Tibial artery (tissue), 4 donors: Measurements from ENCODE around the gene LBX2.

Source experiments
- DNase-seq, 2 donors: peaks; one replicate each; pipeline ENCODE4 v3.0.0-alpha.2; 2019
- H3K27ac ChIP-seq, 2 donors: fragments of 200-600 bp; sonication (generic) in 1 of 2; 1 replicate in 1 of 2; 2 replicates in 1 of 2; pipeline ENCODE4 v1.5.1; 2018 to 2019; ENCODE audit warnings: mild to moderate bottlenecking in 1 of 2
- H3K27me3 ChIP-seq, 2 donors: fragments of 200-600 bp; sonication (generic) in 1 of 2; one replicate each; pipeline versions ENCODE4 v1.5.1 to v1.6.0; 2016 to 2019
- H3K36me3 ChIP-seq, 3 donors: fragments of 200-600 bp; sonication (generic) in 2 of 3; one replicate each; pipeline ENCODE4 v1.5.1; 2016 to 2019; ENCODE audit warnings: mild to moderate bottlenecking in 2 of 3
- H3K4me1 ChIP-seq, 4 donors: fragments of 200-600 bp; sonication (generic) in 2 of 4; 1 replicate in 3 of 4; 2 replicates in 1 of 4; pipeline ENCODE4 v1.5.1; 2016 to 2019
- H3K4me3 ChIP-seq, 2 donors: fragments of 200-600 bp; sonication (generic) in 1 of 2; 1 replicate in 1 of 2; 2 replicates in 1 of 2; pipeline ENCODE4 v1.5.1; 2018 to 2019; ENCODE audit warnings: mild to moderate bottlenecking in 2 of 2
- H3K9me3 ChIP-seq, 3 donors: fragments of 200-600 bp; sonication (generic) in 1 of 3; one replicate each; pipeline ENCODE4 v1.5.1; 2016 to 2019
- CTCF ChIP-seq, 2 experiments: fragments of 200-600 bp in 1 of 2; fragments of 450-650 bp in 1 of 2; IDR thresholded peaks; one replicate each; pipeline ENCODE4 v1.5.1; 2017 to 2019; ENCODE audit warnings: antibody characterized with exemption in 2 of 2, mild to moderate bottlenecking in 1 of 2, moderate library complexity in 1 of 2
- intact Hi-C: fragments of 100-400 bp; cut with DNase I; formaldehyde crosslinking; loops from one replicate; pipeline ENCODE4 v1.15.0; 2023; ENCODE audit warnings: low total_unique reads

Gene LBX2

GRCh38 chr2:74482801-74483674 lies 16.4 kb downstream of the LBX2 start, which contains the start of the genes CCDC142 and TTC31:
TSS of gene CCDC142 (minus strand) at chr2:74482998. CDS start at chr2:74482837, 161 bp downstream.
TSS of gene TTC31 (plus strand) at chr2:74483081. CDS start at chr2:74483096, 15 bp downstream.
- Histone ChIP-seq H3K27ac (peak within 1 kb of the TSS; percentile 83 to 95), H3K4me3 (peak within 1 kb of the TSS; percentile 84 to 86), H3K27me3 (no peaks in the 10 kb centered on the region), H3K4me1 (peaks cover 0 to 35% (median 26%) of the 10 kb centered on the region in 4 donors), H3K36me3 (peaks cover 17 to 50% (median 23%) of the 10 kb centered on the region in 3 donors), H3K9me3 (no peaks in the 10 kb centered on the region)
- peak; percentile 98 to 99 for DNase-seq
- TF ChIP-seq CTCF (IDR thresholded peaks at IDR 0.05), result peak; percentile 79 to 88
- intact Hi-C loops, result loop anchor here (2.0 to 5.0 kb wide), 2 partner anchors 28 to 44 kb away; partner anchors contain the start of genes AUP1, DQX1, HTRA2 and INO80B

GRCh38 chr2:74481961-74482800 lies 17.2 kb downstream of the LBX2 start:
- Histone ChIP-seq H3K36me3 (peaks cover 17 to 53% (median 26%) of the 10 kb centered on the region in 3 donors), H3K27ac (peak overlapping the region; percentile 83 to 95), H3K27me3 (no peaks in the 10 kb centered on the region), H3K9me3 (no peaks in the 10 kb centered on the region), H3K4me1 (peaks cover 0 to 35% (median 26%) of the 10 kb centered on the region in 4 donors), H3K4me3 (peak overlapping the region; percentile 84 to 86)
- intact Hi-C loops, result loop anchor here (2.0 to 5.0 kb wide), 2 partner anchors 27 to 45 kb away; partner anchors contain the start of genes AUP1, DQX1, HTRA2 and INO80B
- DNase-seq, result peak; percentile 67
- TF ChIP-seq CTCF (IDR thresholded peaks at IDR 0.05), result no peak

- intact Hi-C loops, result loop anchor here (5.0 kb wide), 1 partner anchor 46 kb away; the partner anchor contains the start of genes AUP1, DQX1 and HTRA2
- TF ChIP-seq CTCF (IDR thresholded peaks at IDR 0.05), result no peak
- Histone ChIP-seq H3K4me3 (peak overlapping the region; percentile 84 to 86), H3K36me3 (peaks cover 10 to 50% (median 26%) of the 10 kb centered on the region in 3 donors), H3K4me1 (peaks cover 0 to 35% (median 26%) of the 10 kb centered on the region in 4 donors), H3K27me3 (no peaks in the 10 kb centered on the region), H3K27ac (peak overlapping the region; percentile 83 to 95), H3K9me3 (no peaks in the 10 kb centered on the region)
- DNase-seq, result no peak
These were observed 18.0 kb downstream of the LBX2 start for GRCh38 chr2:74481431-74481830.

- intact Hi-C loops, result no loop called here
- no peak for DNase-seq
- Histone ChIP-seq H3K27me3 (no peaks in the 10 kb centered on the region), H3K4me3 (no peak overlapping the region), H3K36me3 (peaks cover 15 to 47% (median 26%) of the 10 kb centered on the region in 3 donors), H3K4me1 (peaks cover 0 to 25% (median 15%) of the 10 kb centered on the region in 4 donors), H3K27ac (no peak overlapping the region), H3K9me3 (no peaks in the 10 kb centered on the region)
- TF ChIP-seq CTCF (IDR thresholded peaks at IDR 0.05), result no peak
These were observed 24.5 kb downstream of the LBX2 start for GRCh38 chr2:74474899-74475298.

- no peaks in the 10 kb centered on the region for H3K27me3 ChIP-seq
- H3K4me1 ChIP-seq, result peaks cover 0 to 25% (median 13%) of the 10 kb centered on the region in 4 donors
- H3K9me3 ChIP-seq, result no peaks in the 10 kb centered on the region
- no peak for TF ChIP-seq CTCF (IDR thresholded peaks at IDR 0.05)
- intact Hi-C loops, result no loop called here
- no peak overlapping the region for H3K4me3 ChIP-seq
- no peak overlapping the region for H3K27ac ChIP-seq
- no peak for DNase-seq
- H3K36me3 ChIP-seq, result peaks cover 15 to 43% (median 26%) of the 10 kb centered on the region in 3 donors
These were observed 24.9 kb downstream of the LBX2 start for GRCh38 chr2:74474481-74474880.
